BJ (cell line): ENCODE results near the gene HSPA6. TPM values are rescaled to one million over a fixed set of nuclear protein-coding genes. Genes with fewer than 3 reads are reported as not detected.
"Not testable (repeated sequence)": the region's sequence is repeated elsewhere in the genome, so short reads cannot be mapped to it uniquely, and the experiment has no call there.

Experiments used
- CTCF ChIA-PET: fragments of 350-600 bp; formaldehyde crosslinking; extraction: SDS; loops from one replicate; lab custom pipeline; 2021; ENCODE audit warnings: antibody characterized with exemption, inconsistent platforms; lab: Yijun Ruan, JAX
- POLR2A ChIA-PET: fragments of 300-600 bp; sonication (Branson Sonifier 250); formaldehyde crosslinking; extraction: SDS; loops from one replicate; lab custom pipeline; 2021; ENCODE audit warnings: antibody characterized with exemption; lab: Charles Lee
- DNase-seq: peaks from one replicate; pipeline ENCODE4 v3.0.0-alpha.2; 2011; ENCODE audit warnings: low read depth
- H3K27me3 ChIP-seq: 2 replicates; pipeline ENCODE4 v1.6.0; 2011; ENCODE audit warnings: low read length; ENCODE audit not compliant: control insufficient read depth, insufficient read depth
- H3K36me3 ChIP-seq: 2 replicates; pipeline ENCODE4 v1.5.1; 2011; ENCODE audit warnings: low read length; ENCODE audit not compliant: control insufficient read depth, insufficient read depth
- H3K4me3 ChIP-seq: 2 replicates; pipeline ENCODE4 v1.5.1; 2011; ENCODE audit warnings: low read depth, mild to moderate bottlenecking, control low read depth, low read length
- CTCF ChIP-seq: IDR thresholded peaks from 2 replicates; pipeline ENCODE4 v1.5.1; 2011; ENCODE audit warnings: low read depth, mild to moderate bottlenecking, control low read depth, inconsistent platforms, low read length, moderate library complexity; ENCODE audit not compliant: insufficient read depth
- polyA minus RNA-seq: library from RNA; depleted of rRNA, polyadenylated mRNA; stranded (reverse); fragments of >200 nt; gene quantifications from 2 replicates; pipeline ENCODE4 v1.2.3, GENCODE V29; 2011; rRNA and poly(A)+ RNA removed
- polyA plus RNA-seq: library from polyadenylated mRNA; depleted of rRNA; stranded (reverse); fragments of >200 nt; gene quantifications from 2 replicates; pipeline ENCODE4 v1.2.3, GENCODE V29; 2011; rRNA removed

The HSPA6 gene
- 0.04 and 0.05 TPM in 2 replicates for polyA plus RNA-seq
- 0.05 TPM in 1 of 2 replicates, not detected in the other for polyA minus RNA-seq

- DNase-seq, POLR2A ChIA-PET, CTCF ChIA-PET, H3K36me3 ChIP-seq, H3K27me3 ChIP-seq: not testable (repeated sequence)
- peak within 1 kb of the TSS; percentile 66 for H3K4me3 ChIP-seq
These were observed at the start of gene HSPA6 for GRCh38 chr1:161523817-161524741. TSS of gene HSPA6 (plus strand) at chr1:161524540. CDS start at chr1:161524659, 119 bp downstream.

- CTCF ChIA-PET, H3K36me3 ChIP-seq, DNase-seq, H3K27me3 ChIP-seq, POLR2A ChIA-PET, H3K4me3 ChIP-seq: not testable (repeated sequence)
These were observed 46.6 kb upstream of the HSPA6 start for GRCh38 chr1:161477711-161478110.

GRCh38 chr1:161478985-161479384 is 45.4 kb upstream of the HSPA6 start:
- H3K27me3 ChIP-seq: peaks cover 2% of the 10 kb centered on the region
- ChIA-PET POLR2A (no interaction called here), CTCF (interaction anchor here (0.8 to 1.3 kb wide), 2 partner anchors 8 to 257 kb away, joined by 3 read pairs; no protein-coding TSS in a partner anchor)
- TF ChIP-seq CTCF: no peak
- no peaks in the 10 kb centered on the region for H3K36me3 ChIP-seq
- no peak overlapping the region for H3K4me3 ChIP-seq
- DNase-seq: no peak

GRCh38 chr1:161480381-161481035 is 43.8 kb upstream of the HSPA6 start:
- POLR2A ChIA-PET: no interaction called here
- TF ChIP-seq CTCF: no peak
- H3K27me3 ChIP-seq: peaks cover 2% of the 10 kb centered on the region
- CTCF ChIA-PET: interaction anchor here (1.5 kb wide), 1 partner anchor 8 kb away, joined by 6 read pairs; no protein-coding TSS in a partner anchor
- DNase-seq: no peak
- no peak overlapping the region for H3K4me3 ChIP-seq
- no peaks in the 10 kb centered on the region for H3K36me3 ChIP-seq

- ChIA-PET CTCF (no interaction called here), POLR2A (no interaction called here)
- peaks cover 2% of the 10 kb centered on the region for H3K27me3 ChIP-seq
- H3K4me3 ChIP-seq: no peak overlapping the region
- TF ChIP-seq CTCF: no peak
- DNase-seq: no peak
- no peaks in the 10 kb centered on the region for H3K36me3 ChIP-seq
These were observed 42.5 kb upstream of the HSPA6 start for GRCh38 chr1:161481624-161482392.

- Histone ChIP-seq H3K36me3 (no peaks in the 10 kb centered on the region), H3K27me3 (peaks cover 2% of the 10 kb centered on the region), H3K4me3 (no peak overlapping the region)
- no peak for TF ChIP-seq CTCF
- ChIA-PET POLR2A (no interaction called here), CTCF (no interaction called here)
- no peak for DNase-seq
These were observed 41.7 kb upstream of the HSPA6 start for GRCh38 chr1:161482610-161483009.
